WTC11 (cell line): ENCODE measurements around the gene CNOT3. TPM values are rescaled to one million over a fixed set of nuclear protein-coding genes. Genes with fewer than 3 reads are reported as not detected.
"Not testable (repeated sequence)": the region's sequence is repeated elsewhere in the genome, so short reads cannot be mapped to it uniquely, and the experiment has no call there.

Experiments used
- ATAC-seq: fragments of 200-7000 bp; cut with Tn5 transposase; 2 replicates; pipeline ENCODE4 v1.10.0; 2021; ENCODE audit warnings: mild to moderate bottlenecking, moderate library complexity
- CTCF ChIA-PET: fragments of 300-600 bp; sonication (Branson Sonifier 250); formaldehyde crosslinking; loops from one replicate; lab custom pipeline; 2021; ENCODE audit warnings: antibody characterized with exemption; lab: Charles Lee
- POLR2A ChIA-PET: fragments of 350-600 bp; sonication (Branson Sonifier 250); formaldehyde crosslinking; loops from one replicate; lab custom pipeline; 2021; ENCODE audit warnings: antibody characterized with exemption; lab: Charles Lee
- DNase-seq: peaks from one replicate; pipeline ENCODE4 v3.0.0; 2021; ENCODE audit warnings: low spot score
- H3K27ac Mint-ChIP-seq: 2 replicates; pipeline ENCODE4 v1.8.0; 2021; ENCODE audit warnings: mixed read lengths
- H3K27me3 Mint-ChIP-seq: 2 replicates; pipeline ENCODE4 v1.8.0; 2021; ENCODE audit warnings: low read depth, mild to moderate bottlenecking, moderate library complexity, mixed read lengths
- H3K36me3 Mint-ChIP-seq: 2 replicates; pipeline ENCODE4 v1.8.0; 2021; ENCODE audit warnings: mixed read lengths
- H3K4me1 Mint-ChIP-seq: 2 replicates; pipeline ENCODE4 v1.8.0; 2022; ENCODE audit warnings: mixed read lengths
- H3K4me3 Mint-ChIP-seq: 2 replicates; pipeline ENCODE4 v1.8.0; 2021; ENCODE audit warnings: mild to moderate bottlenecking, moderate library complexity, mixed read lengths
- H3K9me3 Mint-ChIP-seq: 2 replicates; pipeline ENCODE4 v1.8.0; 2021; ENCODE audit warnings: mixed read lengths
- ATF2 ChIP-seq: sonication (generic); formaldehyde crosslinking; IDR thresholded peaks from 2 replicates; pipeline ENCODE4 v1.8.1; 2022; ENCODE audit warnings: low read depth, missing genetic modification reagents, borderline replicate concordance
- CREM ChIP-seq: sonication (generic); formaldehyde crosslinking; IDR thresholded peaks from 2 replicates; pipeline ENCODE4 v1.8.1; 2022; ENCODE audit warnings: mild to moderate bottlenecking, missing genetic modification reagents, moderate library complexity
- ELF4 ChIP-seq: sonication (generic); formaldehyde crosslinking; IDR thresholded peaks from 2 replicates; pipeline ENCODE4 v1.8.1; 2022; ENCODE audit warnings: low read depth, mild to moderate bottlenecking, moderate library complexity, missing genetic modification reagents
- ESRRA ChIP-seq: sonication (generic); formaldehyde crosslinking; IDR thresholded peaks from 2 replicates; pipeline ENCODE4 v1.8.1; 2022; ENCODE audit warnings: mild to moderate bottlenecking, missing genetic modification reagents, borderline replicate concordance
- ETV6 ChIP-seq: sonication (generic); formaldehyde crosslinking; IDR thresholded peaks from 2 replicates; pipeline ENCODE4 v1.8.1; 2022; ENCODE audit warnings: mild to moderate bottlenecking, missing genetic modification reagents
- FOXK1 ChIP-seq: sonication (generic); formaldehyde crosslinking; IDR thresholded peaks from 2 replicates; pipeline ENCODE4 v1.8.0; 2022; ENCODE audit warnings: mild to moderate bottlenecking, moderate library complexity, missing genetic modification reagents
- FOXP1 ChIP-seq: sonication (generic); formaldehyde crosslinking; IDR thresholded peaks from 2 replicates; pipeline ENCODE4 v1.8.0; 2022; ENCODE audit warnings: missing genetic modification reagents, mild to moderate bottlenecking, moderate library complexity, borderline replicate concordance
- FOXP4 ChIP-seq: sonication (generic); formaldehyde crosslinking; IDR thresholded peaks from 2 replicates; pipeline ENCODE4 v1.8.0; 2022; ENCODE audit warnings: mild to moderate bottlenecking, missing genetic modification reagents
- GRHL2 ChIP-seq: fragments of 250-450 bp; sonication (Bioruptor Pico); IDR thresholded peaks from 2 replicates; pipeline ENCODE4 v1.8.0; 2022; ENCODE audit warnings: mild to moderate bottlenecking, moderate library complexity; ENCODE audit not compliant: insufficient replicate concordance, severe bottlenecking
- GTF2I ChIP-seq: fragments of 250-450 bp; sonication (Bioruptor Pico); conservative IDR thresholded peaks from 2 replicates; pipeline ENCODE4 v1.4.0; 2021; ENCODE audit warnings: mild to moderate bottlenecking
- IRF1 ChIP-seq: sonication (generic); formaldehyde crosslinking; IDR thresholded peaks from 2 replicates; pipeline ENCODE4 v1.8.0; 2023; ENCODE audit warnings: missing genetic modification reagents
- JUN ChIP-seq: sonication (generic); formaldehyde crosslinking; IDR thresholded peaks from 2 replicates; pipeline ENCODE4 v1.8.0; 2023; ENCODE audit warnings: mild to moderate bottlenecking, missing genetic modification reagents
- MAX ChIP-seq: sonication (generic); formaldehyde crosslinking; IDR thresholded peaks from 2 replicates; pipeline ENCODE4 v1.8.0; 2022; ENCODE audit warnings: mild to moderate bottlenecking, missing genetic modification reagents
- MXD4 ChIP-seq: fragments of 250-450 bp; sonication (Bioruptor Pico); IDR thresholded peaks from 2 replicates; pipeline ENCODE4 v1.8.0; 2021; ENCODE audit warnings: mild to moderate bottlenecking, moderate library complexity, borderline replicate concordance
- MYBL2 ChIP-seq: sonication (generic); formaldehyde crosslinking; IDR thresholded peaks from 2 replicates; pipeline ENCODE4 v1.8.1; 2023; ENCODE audit warnings: mild to moderate bottlenecking, moderate library complexity, missing genetic modification reagents
- SOX15 ChIP-seq: fragments of 250-450 bp; sonication (Bioruptor Pico); IDR thresholded peaks from 2 replicates; pipeline ENCODE4 v1.9.0; 2021; ENCODE audit warnings: mild to moderate bottlenecking
- ZBTB21 ChIP-seq: sonication (generic); formaldehyde crosslinking; IDR thresholded peaks from 2 replicates; pipeline ENCODE4 v1.8.1; 2023; ENCODE audit warnings: mild to moderate bottlenecking, missing genetic modification reagents, borderline replicate concordance
- ZNF423 ChIP-seq: fragments of 250-450 bp; sonication (Bioruptor Pico); IDR thresholded peaks from 2 replicates; pipeline ENCODE4 v2.1.2; 2022; ENCODE audit warnings: mild to moderate bottlenecking, moderate library complexity
- ZNF512 ChIP-seq: sonication (generic); formaldehyde crosslinking; IDR thresholded peaks from 2 replicates; pipeline ENCODE4 v1.8.1; 2022; ENCODE audit warnings: missing genetic modification reagents, borderline replicate concordance
- ZNF671 ChIP-seq: fragments of 250-450 bp; sonication (Bioruptor Pico); IDR thresholded peaks from 2 replicates; pipeline ENCODE4 v1.8.0; 2021; ENCODE audit warnings: mild to moderate bottlenecking
- ZSCAN18 ChIP-seq: fragments of 250-450 bp; sonication (Bioruptor Pico); IDR thresholded peaks from 2 replicates; pipeline ENCODE4 v2.1.2; 2022; ENCODE audit warnings: mild to moderate bottlenecking, moderate library complexity
- total RNA-seq: library from RNA; stranded (reverse); gene quantifications from 3 replicates; pipeline ENCODE4 v1.2.3, GENCODE V29; 2021

CNOT3 gene
- total RNA-seq, 1 experiment from 2014 or later, result 93.3 TPM

DNA sequence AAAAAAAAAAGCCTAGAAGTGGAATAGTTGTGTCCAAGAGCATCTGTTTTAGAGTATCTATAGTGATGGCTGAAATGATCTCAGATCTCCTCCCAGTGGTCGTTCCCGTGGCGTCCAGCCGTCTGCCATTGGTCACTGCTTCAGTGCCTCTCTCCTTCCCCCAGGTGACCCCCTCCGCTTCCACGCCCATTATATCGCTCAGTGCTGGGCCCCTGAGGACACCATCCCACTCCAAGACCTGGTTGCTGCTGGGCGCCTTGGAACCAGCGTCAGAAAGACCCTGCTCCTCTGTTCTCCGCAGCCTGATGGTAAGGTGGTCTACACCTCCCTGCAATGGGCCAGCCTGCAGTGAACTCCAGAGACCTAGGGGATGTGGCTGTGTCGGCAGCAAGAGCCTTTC, 55.4 kb downstream of the CNOT3 start (continued):
- TF ChIP-seq ELF4 (CRISPR knock-in tag), result no peak
- no peak for TF ChIP-seq JUN
- TF ChIP-seq ETV6 (CRISPR knock-in tag), result no peak
- TF ChIP-seq CREM, result no peak
- TF ChIP-seq ZBTB21 (CRISPR knock-in tag), result no peak
- no peak for TF ChIP-seq MAX (CRISPR knock-in tag)
- TF ChIP-seq SOX15 (CRISPR knock-in tag), result no peak

DNA sequence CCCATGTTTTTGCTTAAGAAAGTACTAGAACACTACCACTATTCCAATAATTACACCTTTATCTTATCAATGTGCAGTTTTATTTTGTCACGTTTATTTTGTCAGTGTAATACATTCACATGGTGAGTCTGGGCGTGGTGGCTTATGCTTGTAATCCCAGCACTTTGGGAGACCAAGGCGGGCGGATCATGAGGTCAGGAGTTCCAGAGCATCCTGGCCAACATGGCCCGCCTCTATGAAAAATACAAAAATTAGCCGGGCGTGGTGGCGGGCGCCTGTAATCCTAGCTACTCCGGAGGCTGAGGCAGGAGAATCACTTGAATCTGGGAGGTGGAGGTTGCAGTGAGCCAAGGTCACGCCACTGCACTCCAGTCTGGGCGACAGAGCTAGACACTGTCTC, 56.9 kb downstream of the CNOT3 start:
- H3K4me3 Mint-ChIP-seq, ATAC-seq, CTCF ChIA-PET, H3K27ac Mint-ChIP-seq, H3K27me3 Mint-ChIP-seq, H3K9me3 Mint-ChIP-seq, DNase-seq, POLR2A ChIA-PET: not testable (repeated sequence)
- H3K4me1 Mint-ChIP-seq, result peaks cover 19% of the 10 kb centered on the region
- peaks cover 32% of the 10 kb centered on the region for H3K36me3 Mint-ChIP-seq

DNA sequence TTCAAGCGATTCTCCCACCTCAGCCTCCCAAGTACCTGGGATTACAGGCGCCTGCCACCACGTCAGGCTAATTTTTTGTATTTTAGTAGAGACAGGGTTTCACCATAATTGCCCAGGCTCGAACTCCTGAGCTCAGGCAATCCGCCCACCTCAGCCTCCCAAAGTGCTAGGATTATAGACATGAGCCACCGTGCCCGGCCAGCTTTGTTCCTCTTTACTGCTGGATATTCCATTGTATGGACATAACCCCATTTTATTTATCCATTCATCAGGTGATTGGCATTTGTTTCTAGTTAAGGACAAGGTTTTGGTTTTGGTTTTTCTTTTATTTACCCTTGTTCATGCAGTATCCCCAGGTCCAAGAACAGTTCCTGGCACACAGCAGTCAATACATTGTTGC, 59.0 kb downstream of the CNOT3 start:
- no peak overlapping the region for H3K4me3 Mint-ChIP-seq
- no peak overlapping the region for H3K27ac Mint-ChIP-seq
- ATAC-seq (no peak), DNase-seq (no peak)
- H3K4me1 Mint-ChIP-seq, result peaks cover 27% of the 10 kb centered on the region
- peaks cover 41% of the 10 kb centered on the region for H3K36me3 Mint-ChIP-seq
- no peaks in the 10 kb centered on the region for H3K27me3 Mint-ChIP-seq
- CTCF ChIA-PET, result interaction anchor here (1.0 kb wide), 1 partner anchor 17 kb away, joined by 3 read pairs; no protein-coding TSS in a partner anchor
- no peaks in the 10 kb centered on the region for H3K9me3 Mint-ChIP-seq
- TF ChIP-seq IRF1 (CRISPR knock-in tag), result no peak
- TF ChIP-seq FOXK1 (CRISPR knock-in tag), result no peak
- no peak for TF ChIP-seq GTF2I (CRISPR knock-in tag)
- TF ChIP-seq SOX15 (CRISPR knock-in tag), result no peak
- TF ChIP-seq MXD4, result no peak
- TF ChIP-seq ZSCAN18 (CRISPR knock-in tag), result no peak
- TF ChIP-seq ESRRA (CRISPR knock-in tag), result no peak
- POLR2A ChIA-PET, result no interaction called here

DNA sequence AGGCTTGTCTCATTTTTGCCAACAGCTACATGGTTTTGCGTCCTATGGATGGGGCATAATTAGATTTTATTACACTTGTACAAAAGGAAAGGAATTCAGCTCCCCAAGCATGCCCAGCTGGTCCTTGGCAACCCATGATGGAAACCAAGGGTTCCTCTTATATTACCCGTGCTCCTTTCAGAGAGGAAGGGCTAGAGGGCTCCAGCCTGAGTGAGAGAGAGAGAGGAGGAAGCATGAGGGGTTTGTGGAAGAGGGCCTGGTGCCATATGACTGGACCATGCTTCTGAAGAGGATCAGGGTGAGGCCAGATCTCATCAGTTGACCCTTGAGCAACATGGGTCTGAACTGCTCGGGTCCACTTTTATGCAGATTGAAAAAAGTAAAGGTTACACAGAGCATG, 59.6 kb downstream of the CNOT3 start:
- ATAC-seq, result no peak
- Mint-ChIP-seq H3K36me3 (peaks cover 44% of the 10 kb centered on the region), H3K27me3 (no peaks in the 10 kb centered on the region), H3K9me3 (no peaks in the 10 kb centered on the region), H3K4me1 (peaks cover 27% of the 10 kb centered on the region), H3K27ac (no peak overlapping the region; the same call in 1 of the 2 replicates), H3K4me3 (no peak overlapping the region)
- DNase-seq, result no peak
- POLR2A ChIA-PET, result no interaction called here
- CTCF ChIA-PET, result interaction anchor here (1.0 kb wide), 1 partner anchor 17 kb away, joined by 3 read pairs; no protein-coding TSS in a partner anchor
- TF ChIP-seq ATF2, result no peak
- TF ChIP-seq FOXP1 (CRISPR knock-in tag), result no peak
- no peak for TF ChIP-seq ZNF512
- TF ChIP-seq FOXP4 (CRISPR knock-in tag), result no peak
- TF ChIP-seq CREM, result no peak
- TF ChIP-seq MYBL2 (CRISPR knock-in tag), result no peak
- no peak for TF ChIP-seq FOXK1 (CRISPR knock-in tag)
- TF ChIP-seq ZNF671, result no peak
- TF ChIP-seq GRHL2, result no peak
- no peak for TF ChIP-seq ZNF423 (CRISPR knock-in tag)
